SU-DHL-6 (cell line): ENCODE measurements around the gene ATXN8OS.

Experiments used
- CTCF ChIP-seq: fragments of 200-600 bp; sonication (generic); IDR thresholded peaks from one replicate; pipeline ENCODE4 v1.5.1; 2017; ENCODE audit warnings: antibody characterized with exemption, mild to moderate bottlenecking, low read length, moderate library complexity; ENCODE audit not compliant: insufficient read depth, poor library complexity, severe bottlenecking
- EZH2phosphoT487 ChIP-seq: fragments of 200-600 bp; sonication (generic), shearing (Covaris generic); conservative IDR thresholded peaks from 2 replicates; pipeline ENCODE4 v1.6.1; 2018; ENCODE audit warnings: mild to moderate bottlenecking, antibody characterized with exemption, low read length, moderate library complexity, mixed read lengths

- TF ChIP-seq CTCF (no peak), EZH2phosphoT487 (no peak)
These were observed 65.4 kb downstream of the ATXN8OS start for GRCh38 chr13:70172946-70173597.
